IPS DF 6.9 (cell line): ENCODE measurements around the gene PCNA.

Source experiments
- DNase-seq: peaks from one replicate; pipeline ENCODE4 v3.0.0-alpha.2; 2013; ENCODE audit warnings: low read depth, low spot score
- H3K27ac ChIP-seq: one replicate; pipeline ENCODE4 v1.5.1; 2013; ENCODE audit warnings: low read length, control low read depth
- H3K27me3 ChIP-seq: 2 replicates; pipeline ENCODE4 v1.6.1; 2013; ENCODE audit warnings: mild to moderate bottlenecking, low read length; ENCODE audit not compliant: control insufficient read depth, insufficient read depth
- H3K36me3 ChIP-seq: 2 replicates; pipeline ENCODE4 v1.6.1; 2013; ENCODE audit warnings: low read length; ENCODE audit not compliant: control insufficient read depth, insufficient read depth
- H3K4me1 ChIP-seq: 2 replicates; pipeline ENCODE4 v1.6.1; 2013; ENCODE audit warnings: low read length; ENCODE audit not compliant: control insufficient read depth, insufficient read depth
- H3K4me3 ChIP-seq: 2 replicates; pipeline ENCODE4 v1.5.1; 2013; ENCODE audit warnings: mild to moderate bottlenecking, low read length
- H3K9me3 ChIP-seq: 2 replicates; pipeline ENCODE4 v1.6.1; 2013; ENCODE audit warnings: low read length, inconsistent platforms; ENCODE audit not compliant: control insufficient read depth, insufficient read depth
- WGBS: extraction: QIAGEN DNeasy Blood & Tissue Kit; methylation state at CpG from one replicate; pipeline ENCODE4 v1.1.7; 2013; ENCODE audit warnings: mixed read lengths, missing lambda C conversion rate; ENCODE audit not compliant: insufficient read length, insufficient coverage; 5-methylcytosine and 5-hydroxymethylcytosine counted together

Gene PCNA

GRCh38 chr20:5122873-5123260 is 3.1 kb upstream of the PCNA start:
- Histone ChIP-seq H3K36me3 (peaks cover 2% of the 10 kb centered on the region; the same call in 1 of the 2 replicates), H3K27me3 (no peaks in the 10 kb centered on the region), H3K4me1 (no peaks in the 10 kb centered on the region), H3K27ac (no peak overlapping the region), H3K4me3 (no peak overlapping the region), H3K9me3 (no peaks in the 10 kb centered on the region)
- WGBS = no CpG with 5 or more reads among the region's 1 CpG
- DNase-seq = no peak

GRCh38 chr20:5120185-5120476 is 373 bp upstream of the PCNA start:
- WGBS = no CpG with 5 or more reads among the region's 9 CpGs
- peaks cover 12% of the 10 kb centered on the region for H3K36me3 ChIP-seq
- H3K27me3 ChIP-seq = no peaks in the 10 kb centered on the region
- no peak for DNase-seq
- H3K9me3 ChIP-seq = no peaks in the 10 kb centered on the region
- no peak overlapping the region for H3K27ac ChIP-seq
- peak overlapping the region; percentile 40; the same call in 1 of the 2 replicates for H3K4me3 ChIP-seq
- H3K4me1 ChIP-seq = no peaks in the 10 kb centered on the region

- Histone ChIP-seq H3K4me3 (peak overlapping the region; percentile 62; the same call in 1 of the 2 replicates), H3K27me3 (no peaks in the 10 kb centered on the region), H3K4me1 (no peaks in the 10 kb centered on the region), H3K27ac (no peak overlapping the region), H3K36me3 (peaks cover 15% of the 10 kb centered on the region), H3K9me3 (no peaks in the 10 kb centered on the region)
- DNase-seq = no peak
- WGBS = no CpG with 5 or more reads among the region's 21 CpGs
These were observed 669 bp downstream of the PCNA start for GRCh38 chr20:5119143-5119434.

- peaks cover 15% of the 10 kb centered on the region for H3K36me3 ChIP-seq
These were observed 1.3 kb downstream of the PCNA start for GRCh38 chr20:5118220-5119142.

GRCh38 chr20:5116875-5117274 is 2.9 kb downstream of the PCNA start:
- no peak overlapping the region for H3K4me3 ChIP-seq
- H3K27ac ChIP-seq = no peak overlapping the region
- H3K4me1 ChIP-seq = no peaks in the 10 kb centered on the region
- no CpG with 5 or more reads among the region's 3 CpGs for WGBS
- DNase-seq = no peak
- H3K9me3 ChIP-seq = no peaks in the 10 kb centered on the region
- H3K27me3 ChIP-seq = no peaks in the 10 kb centered on the region
- peaks cover 15% of the 10 kb centered on the region for H3K36me3 ChIP-seq

More at GRCh38 chr20:5118220-5119142, 1.3 kb downstream of the PCNA start:
- WGBS = no CpG with 5 or more reads among the region's 23 CpGs
- no peak for DNase-seq
- no peaks in the 10 kb centered on the region for H3K4me1 ChIP-seq
- peak overlapping the region; percentile 62; the same call in 1 of the 2 replicates for H3K4me3 ChIP-seq
- no peaks in the 10 kb centered on the region for H3K27me3 ChIP-seq
- H3K9me3 ChIP-seq = no peaks in the 10 kb centered on the region
- no peak overlapping the region for H3K27ac ChIP-seq

GRCh38 chr20:5114403-5114802 is 5.4 kb downstream of the PCNA start:
- H3K4me1 ChIP-seq = no peaks in the 10 kb centered on the region
- no peak overlapping the region for H3K4me3 ChIP-seq
- H3K9me3 ChIP-seq = no peaks in the 10 kb centered on the region
- WGBS = no CpG with 5 or more reads among the region's 3 CpGs
- DNase-seq = no peak
- H3K36me3 ChIP-seq = peaks cover 15% of the 10 kb centered on the region
- H3K27me3 ChIP-seq = no peaks in the 10 kb centered on the region
- no peak overlapping the region for H3K27ac ChIP-seq

- H3K36me3 ChIP-seq = peaks cover 15% of the 10 kb centered on the region
- no peaks in the 10 kb centered on the region for H3K9me3 ChIP-seq
- no peaks in the 10 kb centered on the region for H3K4me1 ChIP-seq
- WGBS = no CpG with 5 or more reads among the region's 3 CpGs
- no peak for DNase-seq
- H3K27ac ChIP-seq = no peak overlapping the region
- no peaks in the 10 kb centered on the region for H3K27me3 ChIP-seq
- H3K4me3 ChIP-seq = peak overlapping the region; percentile 96; the same call in 1 of the 2 replicates
These were observed 6.2 kb downstream of the PCNA start for GRCh38 chr20:5113615-5113986.

- Histone ChIP-seq H3K4me1 (no peaks in the 10 kb centered on the region), H3K4me3 (no peak overlapping the region), H3K36me3 (peaks cover 6% of the 10 kb centered on the region; the same call in 1 of the 2 replicates), H3K27ac (no peak overlapping the region), H3K27me3 (no peaks in the 10 kb centered on the region), H3K9me3 (no peaks in the 10 kb centered on the region)
- no peak for DNase-seq
- WGBS = no CpG with 5 or more reads among the region's 5 CpGs
These were observed 10.5 kb downstream of the PCNA start for GRCh38 chr20:5109276-5109675.

- H3K4me3 ChIP-seq = no peak overlapping the region
- H3K9me3 ChIP-seq = no peaks in the 10 kb centered on the region
- WGBS = no CpG with 5 or more reads among the region's 2 CpGs
- DNase-seq = no peak
- no peak overlapping the region for H3K27ac ChIP-seq
- peaks cover 11% of the 10 kb centered on the region; the same call in 1 of the 2 replicates for H3K36me3 ChIP-seq
- H3K27me3 ChIP-seq = no peaks in the 10 kb centered on the region
- no peaks in the 10 kb centered on the region for H3K4me1 ChIP-seq
These were observed 15.3 kb downstream of the PCNA start for GRCh38 chr20:5104479-5104878.

- peak; percentile 29 for DNase-seq
- no peaks in the 10 kb centered on the region for H3K4me1 ChIP-seq
- no CpG with 5 or more reads among the region's 9 CpGs for WGBS
- H3K27me3 ChIP-seq = no peaks in the 10 kb centered on the region
- no peak overlapping the region for H3K27ac ChIP-seq
- H3K4me3 ChIP-seq = no peak overlapping the region
- H3K36me3 ChIP-seq = peaks cover 17% of the 10 kb centered on the region
- H3K9me3 ChIP-seq = no peaks in the 10 kb centered on the region
These were observed 18.9 kb downstream of the PCNA start for GRCh38 chr20:5100684-5101347.
